Measurements from ENCODE around the gene SLC38A9.

SLC38A9 gene

GRCh38 chr5:55578771-55579170, 133.4 kb downstream of the SLC38A9 start:
- Histone ChIP-seq H3K4me3 (ENCODE audit: low read depth in 1 of 2, low read length in 1 of 2) (no peak overlapping the region), H3K4me1 (ENCODE audit: control insufficient read depth in 1 of 2, insufficient read depth in 1 of 2, low read depth in 1 of 2, low read length in 1 of 2) (peaks cover 10 to 15% of the 10 kb centered on the region in 2 experiments), H3K27me3 (peaks cover 23% of the 10 kb centered on the region), H3K36me3 (no peaks in the 10 kb centered on the region), H3K27ac (no peak overlapping the region), H3K9me3 (no peaks in the 10 kb centered on the region)
- no peak for TF ChIP-seq CTCF (IDR thresholded peaks at IDR 0.05)

- H3K4me1 ChIP-seq (ENCODE audit: control insufficient read depth in 1 of 2, insufficient read depth in 1 of 2, low read depth in 1 of 2, low read length in 1 of 2): peaks cover 10 to 15% of the 10 kb centered on the region in 2 experiments
- peaks cover 24% of the 10 kb centered on the region for H3K27me3 ChIP-seq
- no peak overlapping the region for H3K27ac ChIP-seq
- no peak overlapping the region for H3K4me3 ChIP-seq (ENCODE audit: low read depth in 1 of 2, low read length in 1 of 2)
- H3K9me3 ChIP-seq: no peaks in the 10 kb centered on the region
- no peak for TF ChIP-seq CTCF (IDR thresholded peaks at IDR 0.05)
- no peaks in the 10 kb centered on the region for H3K36me3 ChIP-seq
These were observed 134.6 kb downstream of the SLC38A9 start for GRCh38 chr5:55577353-55578060.

- TF ChIP-seq CTCF (IDR thresholded peaks at IDR 0.05): no peak
- Histone ChIP-seq H3K4me1 (ENCODE audit: control insufficient read depth in 1 of 2, insufficient read depth in 1 of 2, low read depth in 1 of 2, low read length in 1 of 2) (peaks cover 10 to 15% of the 10 kb centered on the region in 2 experiments), H3K36me3 (no peaks in the 10 kb centered on the region)
These were observed 135.5 kb downstream of the SLC38A9 start for GRCh38 chr5:55576661-55577060.

More at GRCh38 chr5:55576661-55577060, 135.5 kb downstream of the SLC38A9 start:
- Histone ChIP-seq H3K4me3 (ENCODE audit: low read depth in 1 of 2, low read length in 1 of 2) (no peak overlapping the region), H3K27ac (no peak overlapping the region), H3K9me3 (no peaks in the 10 kb centered on the region), H3K27me3 (peaks cover 31% of the 10 kb centered on the region)

Measured in neutrophil (primary cell).